Measurements from ENCODE around the gene SKOR1.

- TF ChIP-seq, protein P1, sequence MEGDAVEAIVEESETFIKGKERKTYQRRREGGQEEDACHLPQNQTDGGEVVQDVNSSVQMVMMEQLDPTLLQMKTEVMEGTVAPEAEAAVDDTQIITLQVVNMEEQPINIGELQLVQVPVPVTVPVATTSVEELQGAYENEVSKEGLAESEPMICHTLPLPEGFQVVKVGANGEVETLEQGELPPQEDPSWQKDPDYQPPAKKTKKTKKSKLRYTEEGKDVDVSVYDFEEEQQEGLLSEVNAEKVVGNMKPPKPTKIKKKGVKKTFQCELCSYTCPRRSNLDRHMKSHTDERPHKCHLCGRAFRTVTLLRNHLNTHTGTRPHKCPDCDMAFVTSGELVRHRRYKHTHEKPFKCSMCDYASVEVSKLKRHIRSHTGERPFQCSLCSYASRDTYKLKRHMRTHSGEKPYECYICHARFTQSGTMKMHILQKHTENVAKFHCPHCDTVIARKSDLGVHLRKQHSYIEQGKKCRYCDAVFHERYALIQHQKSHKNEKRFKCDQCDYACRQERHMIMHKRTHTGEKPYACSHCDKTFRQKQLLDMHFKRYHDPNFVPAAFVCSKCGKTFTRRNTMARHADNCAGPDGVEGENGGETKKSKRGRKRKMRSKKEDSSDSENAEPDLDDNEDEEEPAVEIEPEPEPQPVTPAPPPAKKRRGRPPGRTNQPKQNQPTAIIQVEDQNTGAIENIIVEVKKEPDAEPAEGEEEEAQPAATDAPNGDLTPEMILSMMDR (conservative IDR thresholded peaks at IDR 0.05 in 1 of 2, IDR thresholded peaks at IDR 0.05 in 1 of 2; ENCODE audit: extremely low read depth in 1 of 2, insufficient read depth in 1 of 2, low read depth in 1 of 2, low read length in 2 of 2), result no peak
- TF ChIP-seq EZH2 (IDR thresholded peaks at IDR 0.05; ENCODE audit: borderline replicate concordance, low read length), result no peak
These were observed 30.3 kb upstream of the SKOR1 start for GRCh38 chr15:67794832-67795574.

All from mammary epithelial cell (primary cell).